HepG2 (cell line): ENCODE results near the gene COX10. TPM values are rescaled to one million over a fixed set of nuclear protein-coding genes. Genes with fewer than 3 reads are reported as not detected.
A peak's percentile ranks its signal among the peaks of the same experiment; 100 is the strongest.

Source experiments
- ATAC-seq: fragments of 200-7000 bp; cut with Tn5 transposase; 3 replicates; pipeline ENCODE4 v1.9.1; 2020; ENCODE audit warnings: mild to moderate bottlenecking, moderate library complexity
- BruUV-seq: library from RNA; stranded (reverse); fragments of 400-500 nt; replicated peaks from 2 replicates; lab custom pipeline; 2021; lab: Mats Ljungman, UMichigan
- CTCF ChIA-PET: fragments of 300-600 bp; formaldehyde crosslinking; extraction: SDS; loops from one replicate; lab custom pipeline; 2021; ENCODE audit warnings: low total read pairs, inconsistent platforms, low intra/inter-chr PET ratio; lab: Yijun Ruan, JAX
- POLR2A ChIA-PET: fragments of 350-600 bp; sonication (Branson Sonifier 250); formaldehyde crosslinking; loops from one replicate; lab custom pipeline; 2020; ENCODE audit warnings: antibody characterized with exemption, inconsistent platforms; lab: Yijun Ruan, JAX
- DNase-seq: peaks from one replicate; pipeline ENCODE4 v3.0.0-alpha.2; 2015; ENCODE audit warnings: low spot score
- FAIRE-seq: peaks from 3 replicates; lab custom pipeline; 2011; peaks lifted over from hg19 to GRCh38; lab: Jason Lieb, UNC
- H2AFZ ChIP-seq: one replicate; pipeline ENCODE4 v1.6.1; 2011; ENCODE audit warnings: low read length, inconsistent platforms
- H3K27ac ChIP-seq: fragments of 300-600 bp; 3 replicates; pipeline ENCODE4 v1.8.0; 2011; ENCODE audit warnings: mixed run types, mild to moderate bottlenecking, mixed read lengths, low read length, inconsistent platforms; ENCODE audit not compliant: insufficient read depth; ENCODE audit errors: extremely low read length
- H3K27me3 ChIP-seq, 2 experiments: fragments of 200-600 bp in 1 of 2; 2 replicates in 1 of 2; 3 replicates in 1 of 2; pipeline versions ENCODE4 v1.6.0 to v1.8.0; 2011; ENCODE audit warnings: low read length in 2 of 2, mild to moderate bottlenecking in 2 of 2, moderate library complexity in 2 of 2, inconsistent platforms in 1 of 2; ENCODE audit not compliant: insufficient read depth in 2 of 2, control insufficient read depth in 1 of 2
- H3K36me3 ChIP-seq, 2 experiments: fragments of 200-600 bp in 1 of 2; replicated peaks in 1 of 2; 2 replicates in 1 of 2; 3 replicates in 1 of 2; pipeline versions ENCODE4 v1.5.1 to v1.8.0; 2011; ENCODE audit warnings: low read length in 2 of 2, inconsistent platforms in 1 of 2; ENCODE audit not compliant: insufficient read depth in 2 of 2, control insufficient read depth in 1 of 2
- H3K4me1 ChIP-seq: 2 replicates; pipeline ENCODE4 v1.5.1; 2012; ENCODE audit warnings: low read length, inconsistent platforms; ENCODE audit not compliant: insufficient read depth
- H3K4me2 ChIP-seq: 2 replicates; pipeline ENCODE4 v1.6.0; 2011; ENCODE audit warnings: low read depth, low read length, inconsistent platforms
- H3K4me3 ChIP-seq, 3 experiments: fragments of 200-600 bp in 1 of 3; sonication (generic), shearing (Covaris generic) in 1 of 3; replicated peaks in 1 of 3; 2 replicates each; pipeline ENCODE4 v1.5.1; 2011 to 2016; ENCODE audit warnings: low read length in 3 of 3, inconsistent platforms in 2 of 3, low read depth in 2 of 3, mild to moderate bottlenecking in 2 of 3, control low read depth in 1 of 3, mixed read lengths in 1 of 3; ENCODE audit not compliant: insufficient read depth in 1 of 3
- H3K79me2 ChIP-seq: one replicate; pipeline ENCODE4 v1.6.1; 2011; ENCODE audit warnings: low read length, inconsistent platforms; ENCODE audit not compliant: insufficient read depth
- H3K9ac ChIP-seq: 2 replicates; pipeline ENCODE4 v1.6.0; 2011; ENCODE audit warnings: mild to moderate bottlenecking, low read depth, low read length, inconsistent platforms; ENCODE audit not compliant: insufficient read depth
- H3K9me3 ChIP-seq: 2 replicates; pipeline ENCODE4 v1.5.1; 2012; ENCODE audit warnings: mild to moderate bottlenecking, low read length
- H4K20me1 ChIP-seq: 2 replicates; pipeline ENCODE4 v1.6.0; 2011; ENCODE audit warnings: inconsistent platforms, mild to moderate bottlenecking, low read length, moderate library complexity; ENCODE audit not compliant: insufficient read depth
- ARNTL ChIP-seq: sonication (generic); formaldehyde crosslinking; IDR thresholded peaks from 2 replicates; pipeline ENCODE4 v1.4.0; 2020; ENCODE audit warnings: mild to moderate bottlenecking, missing genetic modification reagents
- CEBPB ChIP-seq: IDR thresholded peaks from 2 replicates; pipeline ENCODE4 v1.6.1; 2011; ENCODE audit warnings: low read depth, low read length, improper control_type of control experiment, borderline replicate concordance
- MIER2 ChIP-seq: IDR thresholded peaks from 2 replicates; pipeline ENCODE4 v1.6.1; 2016; ENCODE audit warnings: missing biosample characterization, missing genetic modification reagents
- MLXIP ChIP-seq: sonication (generic); formaldehyde crosslinking; IDR thresholded peaks from 2 replicates; pipeline ENCODE4 v1.9.0; 2021; ENCODE audit warnings: missing genetic modification reagents, borderline replicate concordance
- MYC ChIP-seq: sonication (generic); formaldehyde crosslinking; IDR thresholded peaks from 2 replicates; pipeline ENCODE4 v1.9.0; 2021; ENCODE audit warnings: missing genetic modification reagents, borderline replicate concordance
- SOX13 ChIP-seq, 3 experiments: fragments of 450-650 bp in 1 of 3; sonication (generic) in 1 of 3; formaldehyde crosslinking in 1 of 3; IDR thresholded peaks in 2 of 3; conservative IDR thresholded peaks in 1 of 3; 2 replicates each; pipeline versions ENCODE4 v1.5.0 to v1.6.1; 2016 to 2020; ENCODE audit warnings: antibody characterized with exemption in 1 of 3, mild to moderate bottlenecking in 1 of 3, missing compliant biosample characterization in 1 of 3, missing genetic modification reagents in 1 of 3, moderate library complexity in 1 of 3
- SOX5 ChIP-seq: IDR thresholded peaks from 2 replicates; pipeline ENCODE4 v1.6.1; 2016; ENCODE audit warnings: borderline replicate concordance
- SOX6 ChIP-seq, 2 experiments: fragments of 450-650 bp in 1 of 2; sonication (generic) in 1 of 2; formaldehyde crosslinking in 1 of 2; IDR thresholded peaks; 2 replicates each; pipeline versions ENCODE4 v1.4.0 to v1.6.1; 2017 to 2020; ENCODE audit warnings: antibody characterized with exemption in 1 of 2, mild to moderate bottlenecking in 1 of 2, missing genetic modification reagents in 1 of 2
- ZNF224 ChIP-seq: sonication (generic); formaldehyde crosslinking; IDR thresholded peaks from 2 replicates; pipeline ENCODE4 v1.5.0; 2020; ENCODE audit warnings: mild to moderate bottlenecking, missing genetic modification reagents
- ZNF543 ChIP-seq: sonication (generic); formaldehyde crosslinking; IDR thresholded peaks from 2 replicates; pipeline ENCODE4 v1.4.0; 2020; ENCODE audit warnings: mild to moderate bottlenecking, missing genetic modification reagents
- ZNF768 ChIP-seq: sonication (generic); formaldehyde crosslinking; IDR thresholded peaks from 2 replicates; pipeline ENCODE4 v1.4.0; 2020; ENCODE audit warnings: missing genetic modification reagents
- ZNF83 ChIP-seq: sonication (generic); formaldehyde crosslinking; IDR thresholded peaks from 2 replicates; pipeline ENCODE4 v1.4.0; 2020; ENCODE audit warnings: missing genetic modification reagents, mild to moderate bottlenecking, borderline replicate concordance
- WGBS: methylation state at CpG from one replicate; pipeline ENCODE4 v1.1.6; 2017; ENCODE audit warnings: low lambda C conversion rate; 5-methylcytosine and 5-hydroxymethylcytosine counted together
- in situ Hi-C: cut with HindIII; loops from 2 replicates; pipeline ENCODE4 v1.10.0; 2017; ENCODE audit warnings: low pct_unique_long_range_greater_than_20kb; ENCODE audit not compliant: extremely low pct_ligation_motif_present
- intact Hi-C: fragments of 100-400 bp; cut with micrococcal nuclease; formaldehyde crosslinking; loops from one replicate; pipeline ENCODE4 v1.10.0; 2022; ENCODE audit not compliant: unreplicated experiment
- polyA plus RNA-seq, 8 experiments: library from polyadenylated mRNA; depleted of rRNA in 3 of 8; stranded (reverse) in 7 of 8; unstranded in 1 of 8; fragments of >200 nt; fragmentation: Illumina TruSeq in 4 of 8; extraction: Trizol in 4 of 8; gene quantifications; 2 replicates each; pipeline versions ENCODE4 v1.2.1 to v1.2.3, GENCODE V29; 2011 to 2016; ENCODE audit warnings: low read depth in 4 of 8, missing spikeins in 1 of 8, mixed read lengths in 1 of 8; ENCODE audit not compliant: insufficient read depth in 1 of 8
- total RNA-seq, 5 experiments: library from RNA; depleted of rRNA; stranded (reverse); fragments of >200 nt; fragmentation: Illumina TruSeq; extraction: Trizol; gene quantifications; 2 replicates each; pipeline ENCODE4 v1.2.3, GENCODE V29; 2016; ENCODE audit warnings: low read depth in 1 of 5

Gene COX10
- total and polyA plus RNA-seq, 2 of the 13 experiments (the other 11 are each of a cell fraction or from before 2014, with no cell fraction given): 13.9 to 20.1 TPM

GRCh38 chr17:14138649-14139048 is 69.3 kb downstream of the COX10 start:
- FAIRE-seq: no peak
- CTCF ChIA-PET: no interaction called here

More at GRCh38 chr17:14138649-14139048, 69.3 kb downstream of the COX10 start:
- 89% methylated on average over 7 of the region's 7 CpGs for WGBS
- Histone ChIP-seq H2AFZ (no peak overlapping the region), H4K20me1 (no peaks in the 10 kb centered on the region), H3K4me3 (no peak overlapping the region), H3K4me1 (peaks cover 8% of the 10 kb centered on the region; the same call in 1 of the 2 replicates), H3K9ac (no peak overlapping the region), H3K27ac (no peak overlapping the region), H3K36me3 (no peaks in the 10 kb centered on the region), H3K4me2 (no peak overlapping the region), H3K79me2 (no peaks in the 10 kb centered on the region), H3K9me3 (no peaks in the 10 kb centered on the region), H3K27me3 (no peaks in the 10 kb centered on the region)
- BruUV-seq: no TSS peak
- peak; percentile 7 for DNase-seq
- intact Hi-C loops (no loop called here), in situ Hi-C loops (no loop called here)
- POLR2A ChIA-PET: no interaction called here
- ATAC-seq: no peak
- TF ChIP-seq ZNF543 (CRISPR knock-in tag) (no peak), MLXIP (CRISPR knock-in tag) (no peak), SOX6 (IDR thresholded peaks at IDR 0.05) (no peak), SOX6 (CRISPR knock-in tag; IDR thresholded peaks at IDR 0.05) (peak; percentile 40; the same call in 1 of the 2 replicates), SOX13 (IDR thresholded peaks at IDR 0.05) (no peak), SOX13 (CRISPR knock-in tag; conservative IDR thresholded peaks at IDR 0.05 in 1 of 2, IDR thresholded peaks at IDR 0.05 in 1 of 2) (peak in 1 of 2 experiments; percentile 79; a peak in 2 of 4 replicates), MYC (CRISPR knock-in tag) (no peak), ARNTL (CRISPR knock-in tag) (no peak), ZNF768 (CRISPR knock-in tag) (no peak), SOX5 (peak; percentile 48; the same call in 1 of the 2 replicates), ZNF224 (no peak), MIER2 (CRISPR knock-in tag) (no peak), ZNF83 (no peak), CEBPB (peak; percentile 44; the same call in 1 of the 2 replicates)
